CD4-positive, alpha-beta T cell treated with Interferon alpha-2 for 1 hour (primary cell): ENCODE results near the gene FNTB.
A peak's percentile ranks its signal among the peaks of the same experiment; 100 is the strongest.
"Not testable (repeated sequence)": the region's sequence is repeated elsewhere in the genome, so short reads cannot be mapped to it uniquely, and the experiment has no call there.

ENCODE experiments used
- DNase-seq, 2 donors: peaks; one replicate each; pipeline ENCODE4 v3.0.0-alpha.2; 2020 to 2022

The FNTB gene

GRCh38 chr14:65019944-65020566 lies 33.4 kb downstream of the FNTB start:
- DNase-seq, result peak; percentile 5 to 33

- no peak for DNase-seq
Observed at GRCh38 chr14:65024957-65025356, 38.3 kb downstream of the FNTB start.

GRCh38 chr14:65025818-65026217 lies 39.1 kb downstream of the FNTB start:
- no peak for DNase-seq

- DNase-seq, result no peak
Observed at GRCh38 chr14:65026526-65026925, 39.8 kb downstream of the FNTB start.

- DNase-seq, result no peak
Observed at GRCh38 chr14:65027127-65027799, 40.6 kb downstream of the FNTB start.

- no peak for DNase-seq
Observed at GRCh38 chr14:65028937-65029336, 42.2 kb downstream of the FNTB start.

GRCh38 chr14:65031321-65031720 lies 44.6 kb downstream of the FNTB start:
- not testable (repeated sequence) for DNase-seq

- DNase-seq, result no peak
Observed at GRCh38 chr14:65032319-65032718, 45.6 kb downstream of the FNTB start.

GRCh38 chr14:65033181-65033580 lies 46.5 kb downstream of the FNTB start:
- DNase-seq, result no peak

- no peak for DNase-seq
Observed at GRCh38 chr14:65034021-65034420, 47.3 kb downstream of the FNTB start.

- DNase-seq, result no peak
Observed at GRCh38 chr14:65035049-65035448, 48.4 kb downstream of the FNTB start.

GRCh38 chr14:65038966-65039365 lies 52.3 kb downstream of the FNTB start:
- no peak for DNase-seq

GRCh38 chr14:65040666-65041433 lies 54.2 kb downstream of the FNTB start:
- no peak for DNase-seq

GRCh38 chr14:65041434-65041915 lies 54.8 kb downstream of the FNTB start:
- DNase-seq, result no peak

GRCh38 chr14:65042296-65042695 lies 55.6 kb downstream of the FNTB start:
- no peak for DNase-seq

- DNase-seq, result peak in 1 of 2 donors; percentile 11
Observed at GRCh38 chr14:65042731-65043372, 56.2 kb downstream of the FNTB start.

GRCh38 chr14:65043893-65044595 lies 57.3 kb downstream of the FNTB start:
- no peak for DNase-seq

- peak in 1 of 2 donors; percentile 42 for DNase-seq
Observed at GRCh38 chr14:65044596-65044959, 57.9 kb downstream of the FNTB start.

GRCh38 chr14:65045006-65045405 lies 58.3 kb downstream of the FNTB start:
- DNase-seq, result no peak

GRCh38 chr14:65045709-65046108 lies 59.0 kb downstream of the FNTB start:
- DNase-seq, result no peak

- no peak for DNase-seq
Observed at GRCh38 chr14:65052832-65053231, 66.1 kb downstream of the FNTB start.

GRCh38 chr14:65053466-65053865 lies 66.8 kb downstream of the FNTB start:
- no peak for DNase-seq
